ENCODE data around the gene SLC28A3. TPM values are rescaled to one million over a fixed set of nuclear protein-coding genes. Genes with fewer than 3 reads are reported as not detected.

The SLC28A3 gene
- total and polyA plus RNA-seq, 10 of the 15 experiments (the other 5 are each of a cell fraction or from before 2014, with no cell fraction given): 0.03 to 0.39 (median 0.07) TPM; not detected in 2

GRCh38 chr9:84325347-84325973, 15.1 kb downstream of the SLC28A3 start (continued):
- no peak for TF ChIP-seq NBN (IDR thresholded peaks at IDR 0.05)
- TF ChIP-seq ZNF24 (IDR thresholded peaks at IDR 0.05): no peak

DNA sequence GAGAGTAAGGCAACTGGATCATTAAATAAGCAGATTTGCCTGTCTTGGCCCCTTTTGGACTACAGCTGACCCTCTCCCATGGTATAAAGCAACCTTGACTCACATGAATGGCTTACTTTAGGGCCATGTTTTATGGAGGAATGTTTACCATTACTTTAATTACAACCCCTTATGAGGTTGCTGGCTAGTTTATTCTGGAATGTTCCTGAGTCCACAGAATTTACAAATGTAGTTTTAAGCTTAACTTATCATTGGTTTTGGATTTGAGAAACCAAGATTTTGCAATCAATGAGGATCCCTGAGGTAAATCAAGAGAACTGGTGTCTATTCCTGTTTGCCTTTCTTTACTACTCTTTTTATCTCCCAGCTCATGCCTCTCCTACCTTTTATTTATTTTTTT, 15.7 kb downstream of the SLC28A3 start:
- no peak overlapping the region for H3K4me2 ChIP-seq (ENCODE audit: control insufficient read depth, insufficient read depth)

More for the DNA sequence above, 15.7 kb downstream of the SLC28A3 start:
- no peaks in the 10 kb centered on the region for H3K36me3 ChIP-seq (ENCODE audit: control insufficient read depth in 2 of 2, insufficient read depth in 2 of 2, low read length in 1 of 2)
- no TSS peak for BruUV-seq (replicated peaks)
- intact Hi-C loops (cut with micrococcal nuclease; ENCODE audit: unreplicated experiment) (no loop called here), in situ Hi-C loops (cut with MboI) (no loop called here)
- DNase-seq (ENCODE audit: low read depth, low spot score) (no peak), ATAC-seq (no peak), FAIRE-seq (no peak)
- no peaks in the 10 kb centered on the region for H3K4me1 ChIP-seq (ENCODE audit: control insufficient read depth, insufficient read depth, low read length)
- SMC1A ChIA-PET (ENCODE audit: uncharacterized antibody, unreplicated experiment): interaction anchor here (0.7 to 1.5 kb wide), 5 partner anchors 10 to 1203 kb away, joined by 3 to 5 read pairs (median 3); no protein-coding TSS in a partner anchor
- POLR2A ChIA-PET: no interaction called here
- H3K4me3 ChIP-seq: no peak overlapping the region
- H4K20me1 ChIP-seq (ENCODE audit: control insufficient read depth, insufficient read depth): no peaks in the 10 kb centered on the region
- CTCF ChIA-PET: interaction anchor here (0.6 to 1.5 kb wide), 2 partner anchors 9 to 348 kb away, joined by 3 to 4 read pairs; no protein-coding TSS in a partner anchor
- H3K9ac ChIP-seq (ENCODE audit: control insufficient read depth, insufficient read depth, low read length): no peak overlapping the region
- TF ChIP-seq KLF5 (IDR thresholded peaks at IDR 0.05; ENCODE audit: partially characterized antibody) (no peak), IRF5 (IDR thresholded peaks at IDR 0.05; ENCODE audit: borderline replicate concordance) (no peak), NFYB (IDR thresholded peaks at IDR 0.05; ENCODE audit: insufficient read depth, low read depth, low read length) (no peak), ZNF24 (IDR thresholded peaks at IDR 0.05) (no peak), EZH2 (IDR thresholded peaks at IDR 0.05; ENCODE audit: borderline replicate concordance, control insufficient read depth, low read depth, low read length) (no peak), TAF1 (IDR thresholded peaks at IDR 0.05; ENCODE audit: borderline replicate concordance, low read depth, low read length) (no peak), ATF7 (IDR thresholded peaks at IDR 0.05; ENCODE audit: low read depth) (no peak), SUZ12 (IDR thresholded peaks at IDR 0.05; ENCODE audit: unreplicated experiment) (no peak)
- TF ChIP-seq, protein P1, sequence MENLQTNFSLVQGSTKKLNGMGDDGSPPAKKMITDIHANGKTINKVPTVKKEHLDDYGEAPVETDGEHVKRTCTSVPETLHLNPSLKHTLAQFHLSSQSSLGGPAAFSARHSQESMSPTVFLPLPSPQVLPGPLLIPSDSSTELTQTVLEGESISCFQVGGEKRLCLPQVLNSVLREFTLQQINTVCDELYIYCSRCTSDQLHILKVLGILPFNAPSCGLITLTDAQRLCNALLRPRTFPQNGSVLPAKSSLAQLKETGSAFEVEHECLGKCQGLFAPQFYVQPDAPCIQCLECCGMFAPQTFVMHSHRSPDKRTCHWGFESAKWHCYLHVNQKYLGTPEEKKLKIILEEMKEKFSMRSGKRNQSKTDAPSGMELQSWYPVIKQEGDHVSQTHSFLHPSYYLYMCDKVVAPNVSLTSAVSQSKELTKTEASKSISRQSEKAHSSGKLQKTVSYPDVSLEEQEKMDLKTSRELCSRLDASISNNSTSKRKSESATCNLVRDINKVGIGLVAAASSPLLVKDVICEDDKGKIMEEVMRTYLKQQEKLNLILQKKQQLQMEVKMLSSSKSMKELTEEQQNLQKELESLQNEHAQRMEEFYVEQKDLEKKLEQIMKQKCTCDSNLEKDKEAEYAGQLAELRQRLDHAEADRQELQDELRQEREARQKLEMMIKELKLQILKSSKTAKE (IDR thresholded peaks at IDR 0.05; ENCODE audit: low read depth, poor library complexity, severe bottlenecking): no peak
- TF ChIP-seq, protein P2, sequence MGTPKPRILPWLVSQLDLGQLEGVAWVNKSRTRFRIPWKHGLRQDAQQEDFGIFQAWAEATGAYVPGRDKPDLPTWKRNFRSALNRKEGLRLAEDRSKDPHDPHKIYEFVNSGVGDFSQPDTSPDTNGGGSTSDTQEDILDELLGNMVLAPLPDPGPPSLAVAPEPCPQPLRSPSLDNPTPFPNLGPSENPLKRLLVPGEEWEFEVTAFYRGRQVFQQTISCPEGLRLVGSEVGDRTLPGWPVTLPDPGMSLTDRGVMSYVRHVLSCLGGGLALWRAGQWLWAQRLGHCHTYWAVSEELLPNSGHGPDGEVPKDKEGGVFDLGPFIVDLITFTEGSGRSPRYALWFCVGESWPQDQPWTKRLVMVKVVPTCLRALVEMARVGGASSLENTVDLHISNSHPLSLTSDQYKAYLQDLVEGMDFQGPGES (IDR thresholded peaks at IDR 0.05): no peak
- H3K79me2 ChIP-seq (ENCODE audit: control insufficient read depth, insufficient read depth, low read length): no peaks in the 10 kb centered on the region
- H2AFZ ChIP-seq (ENCODE audit: control insufficient read depth, low read depth, low read length): no peak overlapping the region
- H3K9me3 ChIP-seq (replicated peaks; ENCODE audit: control insufficient read depth, insufficient read depth, low read length): no peaks in the 10 kb centered on the region; the same call in 2 of the 3 replicates
- no peak overlapping the region for H3K27ac ChIP-seq (ENCODE audit: control insufficient read depth, insufficient read depth)
- RAD21 ChIA-PET (ENCODE audit: unreplicated experiment): no interaction called here
- H3K27me3 ChIP-seq (replicated peaks in 1 of 2; ENCODE audit: control insufficient read depth in 2 of 2, insufficient read depth in 2 of 2, low read length in 1 of 2): no peaks in the 10 kb centered on the region

Measured in GM12878 (cell line).